ENCODE results near the gene ACOX3.

DNA sequence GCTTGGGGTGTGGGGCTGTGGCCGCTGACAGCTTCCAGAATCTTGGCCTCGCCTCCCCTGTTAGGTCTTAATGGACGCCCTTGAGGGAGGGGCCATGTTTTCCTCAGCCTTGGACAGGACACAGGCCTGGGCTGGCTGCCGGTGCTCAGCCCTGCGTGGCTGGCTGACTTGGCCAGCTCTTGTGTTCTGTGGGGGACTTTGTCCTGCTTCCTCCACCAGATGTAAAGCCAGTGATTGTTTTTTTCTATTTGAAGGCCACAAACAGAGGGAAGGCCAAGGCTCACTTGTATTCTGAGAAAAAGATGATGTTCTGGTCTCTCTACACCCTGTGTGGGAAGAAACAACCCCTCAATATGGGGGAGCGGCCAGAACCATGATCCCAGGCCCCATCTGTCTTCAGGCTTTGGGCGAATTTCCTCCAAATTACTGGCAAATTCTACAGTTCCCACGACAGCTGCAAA, 99.7 kb downstream of the ACOX3 start:
- TF ChIP-seq, protein P1, sequence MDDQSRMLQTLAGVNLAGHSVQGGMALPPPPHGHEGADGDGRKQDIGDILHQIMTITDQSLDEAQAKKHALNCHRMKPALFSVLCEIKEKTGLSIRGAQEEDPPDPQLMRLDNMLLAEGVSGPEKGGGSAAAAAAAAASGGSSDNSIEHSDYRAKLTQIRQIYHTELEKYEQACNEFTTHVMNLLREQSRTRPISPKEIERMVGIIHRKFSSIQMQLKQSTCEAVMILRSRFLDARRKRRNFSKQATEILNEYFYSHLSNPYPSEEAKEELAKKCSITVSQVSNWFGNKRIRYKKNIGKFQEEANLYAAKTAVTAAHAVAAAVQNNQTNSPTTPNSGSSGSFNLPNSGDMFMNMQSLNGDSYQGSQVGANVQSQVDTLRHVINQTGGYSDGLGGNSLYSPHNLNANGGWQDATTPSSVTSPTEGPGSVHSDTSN (IDR thresholded peaks at IDR 0.05): no peak
- TF ChIP-seq RAD21 (IDR thresholded peaks at IDR 0.05; ENCODE audit: low read length) (no peak), RCOR1 (IDR thresholded peaks at IDR 0.05; ENCODE audit: low read length) (no peak), JUND (IDR thresholded peaks at IDR 0.05) (no peak), FOXM1 (IDR thresholded peaks at IDR 0.05; ENCODE audit: low read depth) (no peak), RFX5 (IDR thresholded peaks at IDR 0.05; ENCODE audit: low read length) (no peak)
- TF ChIP-seq, protein P2, sequence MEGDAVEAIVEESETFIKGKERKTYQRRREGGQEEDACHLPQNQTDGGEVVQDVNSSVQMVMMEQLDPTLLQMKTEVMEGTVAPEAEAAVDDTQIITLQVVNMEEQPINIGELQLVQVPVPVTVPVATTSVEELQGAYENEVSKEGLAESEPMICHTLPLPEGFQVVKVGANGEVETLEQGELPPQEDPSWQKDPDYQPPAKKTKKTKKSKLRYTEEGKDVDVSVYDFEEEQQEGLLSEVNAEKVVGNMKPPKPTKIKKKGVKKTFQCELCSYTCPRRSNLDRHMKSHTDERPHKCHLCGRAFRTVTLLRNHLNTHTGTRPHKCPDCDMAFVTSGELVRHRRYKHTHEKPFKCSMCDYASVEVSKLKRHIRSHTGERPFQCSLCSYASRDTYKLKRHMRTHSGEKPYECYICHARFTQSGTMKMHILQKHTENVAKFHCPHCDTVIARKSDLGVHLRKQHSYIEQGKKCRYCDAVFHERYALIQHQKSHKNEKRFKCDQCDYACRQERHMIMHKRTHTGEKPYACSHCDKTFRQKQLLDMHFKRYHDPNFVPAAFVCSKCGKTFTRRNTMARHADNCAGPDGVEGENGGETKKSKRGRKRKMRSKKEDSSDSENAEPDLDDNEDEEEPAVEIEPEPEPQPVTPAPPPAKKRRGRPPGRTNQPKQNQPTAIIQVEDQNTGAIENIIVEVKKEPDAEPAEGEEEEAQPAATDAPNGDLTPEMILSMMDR (IDR thresholded peaks at IDR 0.05): no peak
